ENCODE data around the gene GLRB. TPM values are rescaled to one million over a fixed set of nuclear protein-coding genes. Genes with fewer than 3 reads are reported as not detected.

The GLRB gene
- total and polyA plus RNA-seq, 4 donors: 0.76 to 6.9 (median 1.4) TPM

DNA sequence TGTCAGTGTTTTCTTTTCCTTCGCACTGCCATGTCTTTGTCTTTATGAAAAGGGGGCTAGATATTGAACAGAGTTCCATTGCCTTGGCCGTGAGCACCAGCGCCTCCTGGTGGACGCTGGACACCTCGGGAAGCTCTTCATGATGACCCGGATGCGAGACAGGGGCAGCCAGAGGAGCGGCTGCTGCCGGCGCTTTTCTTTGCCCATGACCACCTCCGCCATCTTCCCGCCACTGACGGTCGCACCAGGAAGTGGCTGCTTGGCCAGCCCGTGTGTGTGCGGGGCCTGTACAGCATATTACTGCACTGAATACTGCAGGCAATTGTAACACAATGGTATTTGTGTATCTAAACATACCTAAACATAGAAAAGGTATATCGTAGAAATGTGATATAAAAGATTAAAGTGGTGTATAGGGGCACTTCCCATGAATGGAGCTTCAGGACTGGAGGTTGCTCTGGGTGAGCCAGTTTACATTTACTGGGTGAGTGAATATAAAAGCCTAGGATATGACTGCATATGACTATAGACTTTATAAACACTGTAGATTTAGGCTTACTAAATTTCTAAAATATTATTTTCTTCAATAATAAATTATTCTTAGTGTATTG, 128.8 kb downstream of the GLRB start:
- no peak for DNase-seq
- 76 to 78% methylated on average over 17 of the region's 17 CpGs for WGBS, 2 donors
- Histone ChIP-seq H3K4me1 (ENCODE audit: control insufficient read depth in 5 of 5, insufficient read depth in 5 of 5, low read length in 5 of 5) (no peaks in the 10 kb centered on the region), H3K27me3 (ENCODE audit: control insufficient read depth in 3 of 3, insufficient read depth in 3 of 3, low read length in 2 of 3) (no peaks in the 10 kb centered on the region), H3K9ac (ENCODE audit: insufficient read depth in 1 of 2, low read length in 2 of 2) (no peak overlapping the region), H3K4me3 (no peak overlapping the region), H3K9me3 (ENCODE audit: control insufficient read depth in 4 of 4, insufficient read depth in 3 of 4, low read length in 3 of 4) (peaks cover 0 to 2% (median 0%) of the 10 kb centered on the region in 4 donors), H3K27ac (ENCODE audit: low read depth in 1 of 2, low read length in 1 of 2) (no peak overlapping the region), H3K36me3 (ENCODE audit: control insufficient read depth in 4 of 4, insufficient read depth in 4 of 4, low read length in 4 of 4) (no peaks in the 10 kb centered on the region)
- no peak for ATAC-seq (ENCODE audit: insufficient read depth, low FRiP score)
- no peak for TF ChIP-seq CTCF (IDR thresholded peaks at IDR 0.05; ENCODE audit: control extremely low read depth, extremely low read depth)

GRCh38 chr4:157217708-157218107, 141.8 kb downstream of the GLRB start:
- DNase-seq (peak in 2 of 3 donors; percentile 40 to 44), ATAC-seq (ENCODE audit: insufficient read depth, low FRiP score) (no peak)
- H3K27ac ChIP-seq (ENCODE audit: low read depth in 1 of 2, low read length in 1 of 2): no peak overlapping the region
- H3K4me3 ChIP-seq: no peak overlapping the region
- H3K4me1 ChIP-seq (ENCODE audit: control insufficient read depth in 5 of 5, insufficient read depth in 5 of 5, low read length in 5 of 5): peaks cover 0 to 15% (median 6%) of the 10 kb centered on the region in 5 donors
- no peak for TF ChIP-seq CTCF (IDR thresholded peaks at IDR 0.05; ENCODE audit: control extremely low read depth, extremely low read depth)
- peaks cover 9 to 32% (median 27%) of the 10 kb centered on the region in 3 donors for H3K27me3 ChIP-seq (ENCODE audit: control insufficient read depth in 3 of 3, insufficient read depth in 3 of 3, low read length in 2 of 3)
- WGBS, 2 donors: 26 to 38% methylated on average over 3 of the region's 3 CpGs
- H3K36me3 ChIP-seq (ENCODE audit: control insufficient read depth in 4 of 4, insufficient read depth in 4 of 4, low read length in 4 of 4): no peaks in the 10 kb centered on the region
- H3K9ac ChIP-seq (ENCODE audit: insufficient read depth in 1 of 2, low read length in 2 of 2): no peak overlapping the region
- H3K9me3 ChIP-seq (ENCODE audit: control insufficient read depth in 4 of 4, insufficient read depth in 3 of 4, low read length in 3 of 4): peaks cover 0 to 13% (median 0%) of the 10 kb centered on the region in 4 donors

DNA sequence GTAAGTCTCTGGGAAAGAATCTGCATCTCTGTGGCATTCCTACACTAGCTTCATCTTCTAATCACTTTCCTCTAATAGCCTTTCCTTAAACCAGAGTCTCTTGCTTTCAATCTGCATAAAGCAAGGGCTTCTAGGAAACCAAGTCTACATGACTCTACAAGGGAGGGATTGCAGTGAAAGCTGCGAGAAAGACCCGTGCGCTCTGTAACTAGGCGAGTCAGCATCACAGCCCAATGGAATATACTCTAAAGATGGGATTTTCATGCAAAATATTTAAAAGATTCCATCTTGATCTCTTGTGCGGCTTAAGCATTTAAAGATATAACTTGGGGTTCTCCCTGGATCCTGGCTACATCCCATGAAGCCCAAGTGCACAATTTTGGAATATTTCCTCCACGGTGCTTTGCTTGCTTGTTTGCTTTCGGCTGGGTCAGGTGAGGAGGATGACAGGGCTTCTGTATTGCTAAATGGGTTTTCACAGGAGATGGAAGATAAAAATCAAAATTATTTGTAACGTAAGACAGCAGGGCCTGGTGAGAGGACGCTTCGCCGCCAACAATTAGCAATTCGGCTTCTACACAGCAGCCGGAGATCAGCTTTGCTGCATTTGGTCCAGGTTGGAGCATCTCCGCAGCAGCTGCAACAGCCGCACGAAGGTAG, 143.9 kb downstream of the GLRB start:
- H3K27ac ChIP-seq (ENCODE audit: low read depth in 1 of 2, low read length in 1 of 2): no peak overlapping the region
- no peak for DNase-seq
- H3K4me1 ChIP-seq (ENCODE audit: control insufficient read depth in 5 of 5, insufficient read depth in 5 of 5, low read length in 5 of 5): peaks cover 0 to 18% (median 6%) of the 10 kb centered on the region in 5 donors
- WGBS, 2 donors: 18 to 19% methylated on average over 16 of the region's 16 CpGs
- ATAC-seq (ENCODE audit: insufficient read depth, low FRiP score): no peak
- no peak for TF ChIP-seq CTCF (IDR thresholded peaks at IDR 0.05; ENCODE audit: control extremely low read depth, extremely low read depth)
- no peak overlapping the region for H3K9ac ChIP-seq (ENCODE audit: insufficient read depth in 1 of 2, low read length in 2 of 2)
- peaks cover 0 to 15% (median 0%) of the 10 kb centered on the region in 4 donors for H3K9me3 ChIP-seq (ENCODE audit: control insufficient read depth in 4 of 4, insufficient read depth in 3 of 4, low read length in 3 of 4)
- H3K36me3 ChIP-seq (ENCODE audit: control insufficient read depth in 4 of 4, insufficient read depth in 4 of 4, low read length in 4 of 4): no peaks in the 10 kb centered on the region
- H3K4me3 ChIP-seq: no peak overlapping the region
- peaks cover 12 to 44% (median 36%) of the 10 kb centered on the region in 3 donors for H3K27me3 ChIP-seq (ENCODE audit: control insufficient read depth in 3 of 3, insufficient read depth in 3 of 3, low read length in 2 of 3)

All from lung (tissue), 12 donors.